H9 (cell line): ENCODE measurements around the gene TMEM273. TPM values are rescaled to one million over a fixed set of nuclear protein-coding genes. Genes with fewer than 3 reads are reported as not detected.

Source experiments
- DNase-seq: peaks from one replicate; pipeline ENCODE4 v3.0.0-alpha.2; 2017
- H2AFZ ChIP-seq: one replicate; pipeline ENCODE4 v1.6.1; 2013; ENCODE audit warnings: mild to moderate bottlenecking, low read length, control low read depth, moderate library complexity
- H2AK5ac ChIP-seq: 2 replicates; pipeline ENCODE4 v1.6.1; 2013; ENCODE audit warnings: low read length, control low read depth, mixed read lengths; ENCODE audit not compliant: insufficient read length
- H2BK120ac ChIP-seq: one replicate; pipeline ENCODE4 v1.6.1; 2013; ENCODE audit warnings: low read depth, mild to moderate bottlenecking, low read length, control low read depth, inconsistent platforms; ENCODE audit not compliant: poor library complexity, severe bottlenecking
- H2BK12ac ChIP-seq: 2 replicates; pipeline ENCODE4 v1.6.1; 2013; ENCODE audit warnings: low read length, control low read depth, mixed read lengths, low read depth; ENCODE audit not compliant: insufficient read length
- H2BK15ac ChIP-seq: 2 replicates; pipeline ENCODE4 v1.6.1; 2013; ENCODE audit warnings: low read depth, low read length, control low read depth
- H2BK20ac ChIP-seq: one replicate; pipeline ENCODE4 v1.6.1; 2013; ENCODE audit warnings: low read depth, mild to moderate bottlenecking, low read length, control low read depth, inconsistent platforms; ENCODE audit not compliant: poor library complexity, severe bottlenecking
- H2BK5ac ChIP-seq: 2 replicates; pipeline ENCODE4 v1.6.1; 2013; ENCODE audit warnings: low read length, control low read depth, mixed read lengths; ENCODE audit not compliant: insufficient read length
- H3K14ac ChIP-seq: 2 replicates; pipeline ENCODE4 v1.6.1; 2013; ENCODE audit warnings: low read length, control low read depth; ENCODE audit not compliant: insufficient read depth
- H3K18ac ChIP-seq: 2 replicates; pipeline ENCODE4 v1.6.1; 2013; ENCODE audit warnings: low read depth, mild to moderate bottlenecking, mixed read lengths, low read length, control low read depth; ENCODE audit not compliant: insufficient read length
- H3K23ac ChIP-seq: 2 replicates; pipeline ENCODE4 v1.6.1; 2013; ENCODE audit warnings: low read length, control low read depth, mixed read lengths, low read depth; ENCODE audit not compliant: insufficient read length
- H3K23me2 ChIP-seq: 2 replicates; pipeline ENCODE4 v1.6.1; 2013; ENCODE audit warnings: low read depth, mild to moderate bottlenecking, mixed read lengths, low read length, control low read depth; ENCODE audit not compliant: insufficient read length, poor library complexity, severe bottlenecking
- H3K27ac ChIP-seq: 2 replicates; pipeline ENCODE4 v1.5.1; 2013; ENCODE audit warnings: low read length, control low read depth, mixed read lengths, low read depth; ENCODE audit not compliant: insufficient read length
- H3K27me3 ChIP-seq: 2 replicates; pipeline ENCODE4 v1.6.1; 2013; ENCODE audit warnings: low read length, control low read depth, inconsistent platforms; ENCODE audit not compliant: insufficient read depth
- H3K4ac ChIP-seq: 2 replicates; pipeline ENCODE4 v1.6.1; 2013; ENCODE audit warnings: low read depth, mild to moderate bottlenecking, control low read depth, inconsistent platforms, low read length, moderate library complexity
- H3K4me1 ChIP-seq: 2 replicates; pipeline ENCODE4 v1.6.1; 2013; ENCODE audit warnings: low read length, control low read depth, inconsistent platforms; ENCODE audit not compliant: insufficient read depth
- H3K4me2 ChIP-seq: 2 replicates; pipeline ENCODE4 v1.6.1; 2013; ENCODE audit warnings: low read length, control low read depth, mixed read lengths; ENCODE audit not compliant: insufficient read length, insufficient read depth
- H3K56ac ChIP-seq: 2 replicates; pipeline ENCODE4 v1.6.1; 2013; ENCODE audit warnings: low read depth, mild to moderate bottlenecking, mixed read lengths, low read length, control low read depth; ENCODE audit not compliant: insufficient read length
- H3K79me1 ChIP-seq: 2 replicates; pipeline ENCODE4 v1.6.1; 2013; ENCODE audit warnings: low read depth, mild to moderate bottlenecking, moderate library complexity, low read length, control low read depth, inconsistent platforms; ENCODE audit not compliant: insufficient read depth, poor library complexity, severe bottlenecking
- H3K79me2 ChIP-seq: 2 replicates; pipeline ENCODE4 v1.6.1; 2013; ENCODE audit warnings: low read length, control low read depth, inconsistent platforms; ENCODE audit not compliant: insufficient read depth
- H3K9ac ChIP-seq: 2 replicates; pipeline ENCODE4 v1.6.1; 2013; ENCODE audit warnings: low read length, control low read depth, mixed read lengths; ENCODE audit not compliant: insufficient read length; ENCODE audit errors: extremely low read depth
- H3K9me3 ChIP-seq: one replicate; pipeline ENCODE4 v1.6.1; 2013; ENCODE audit warnings: low read depth, low read length, inconsistent platforms; ENCODE audit not compliant: control insufficient read depth
- H3T11ph ChIP-seq: one replicate; pipeline ENCODE4 v1.6.1; 2013; ENCODE audit warnings: mild to moderate bottlenecking, low read length, control low read depth, inconsistent platforms
- H4K20me1 ChIP-seq: one replicate; pipeline ENCODE4 v1.6.1; 2013; ENCODE audit not compliant: control insufficient read depth, insufficient read length, insufficient read depth
- H4K5ac ChIP-seq: 2 replicates; pipeline ENCODE4 v1.6.1; 2013; ENCODE audit warnings: low read depth, mild to moderate bottlenecking, mixed read lengths, low read length, control low read depth; ENCODE audit not compliant: insufficient read length
- H4K8ac ChIP-seq: replicated peaks from 2 replicates; pipeline ENCODE4 v1.6.1; 2013; ENCODE audit warnings: low read length, control low read depth, mixed read lengths, low read depth; ENCODE audit not compliant: insufficient read length
- H4K91ac ChIP-seq: 2 replicates; pipeline ENCODE4 v1.6.1; 2013; ENCODE audit warnings: low read depth, mild to moderate bottlenecking, moderate library complexity, mixed read lengths, low read length, control low read depth; ENCODE audit not compliant: insufficient read length
- H3K27ac Mint-ChIP-seq, 3 experiments: 2 replicates in 2 of 3; 3 replicates in 1 of 3; pipeline ENCODE4 v1.8.0; 2020 to 2021; ENCODE audit warnings: mixed read lengths in 3 of 3, mild to moderate bottlenecking in 1 of 3, moderate library complexity in 1 of 3
- H3K27me3 Mint-ChIP-seq: 2 replicates; pipeline ENCODE4 v1.8.0; 2021; ENCODE audit warnings: low read depth, mild to moderate bottlenecking, moderate library complexity, mixed read lengths
- H3K36me3 Mint-ChIP-seq, 3 experiments: 2 replicates in 2 of 3; 3 replicates in 1 of 3; pipeline ENCODE4 v1.8.0; 2020 to 2021; ENCODE audit warnings: low read depth in 3 of 3, mixed read lengths in 3 of 3; ENCODE audit not compliant: insufficient read depth in 1 of 3
- H3K4me1 Mint-ChIP-seq, 2 experiments: 2 replicates each; pipeline ENCODE4 v1.8.0; 2020; ENCODE audit warnings: mixed read lengths in 2 of 2
- H3K4me3 Mint-ChIP-seq, 2 experiments: 2 replicates in 1 of 2; 3 replicates in 1 of 2; pipeline ENCODE4 v1.8.0; 2020 to 2021; ENCODE audit warnings: mild to moderate bottlenecking in 2 of 2, mixed read lengths in 2 of 2, moderate library complexity in 1 of 2
- H3K9me3 Mint-ChIP-seq, 2 experiments: 2 replicates in 1 of 2; 3 replicates in 1 of 2; pipeline ENCODE4 v1.8.0; 2020; ENCODE audit warnings: mild to moderate bottlenecking in 2 of 2, mixed read lengths in 2 of 2, moderate library complexity in 1 of 2
- CTCF ChIP-seq: fragments of 200-600 bp; sonication (generic); conservative IDR thresholded peaks from 3 replicates; pipeline ENCODE4 v1.8.0; 2021; ENCODE audit warnings: antibody characterized with exemption, mild to moderate bottlenecking
- WGBS: extraction: QIAGEN DNeasy Blood & Tissue Kit; methylation state at CpG from one replicate; pipeline ENCODE4 v1.1.7; 2013; ENCODE audit warnings: missing lambda C conversion rate, low lambda C conversion rate, mixed read lengths; ENCODE audit not compliant: insufficient read length; ENCODE audit errors: extremely low coverage; 5-methylcytosine and 5-hydroxymethylcytosine counted together
- total RNA-seq: library from RNA; stranded (reverse); gene quantifications from 2 replicates; pipeline ENCODE4 v1.2.1, GENCODE V29; 2021

Gene TMEM273
- total RNA-seq, 1 experiment from 2014 or later: not detected

DNA sequence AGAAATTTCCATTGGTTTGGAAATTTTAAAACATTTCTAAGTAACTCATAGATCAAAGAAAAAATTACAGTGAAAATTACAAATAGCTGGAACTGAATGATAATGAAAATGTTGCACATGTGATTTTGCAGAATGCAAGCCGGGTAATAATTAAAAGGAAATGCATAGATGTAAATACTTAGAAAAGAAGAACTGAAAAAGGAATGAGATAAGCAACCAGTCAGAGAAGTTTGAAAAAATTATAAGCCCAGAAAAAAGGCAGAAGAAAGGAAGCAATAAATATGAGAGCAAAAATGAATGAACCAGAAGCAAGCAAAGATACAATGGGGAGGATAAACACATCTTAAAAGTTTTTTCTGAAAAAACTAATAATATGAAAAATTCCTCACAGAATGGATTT is 3.2 kb upstream of the TMEM273 start:
- H3T11ph ChIP-seq: no peak overlapping the region
- no peaks in the 10 kb centered on the region for H3K9me3 ChIP-seq
- no peaks in the 10 kb centered on the region for H3K23me2 ChIP-seq
- H2BK15ac ChIP-seq: no peak overlapping the region
- DNase-seq: no peak
- no peaks in the 10 kb centered on the region for H3K27me3 ChIP-seq
- no peaks in the 10 kb centered on the region for H3K36me3 Mint-ChIP-seq
- no peaks in the 10 kb centered on the region for H3K4me1 Mint-ChIP-seq
- H3K79me1 ChIP-seq: no peaks in the 10 kb centered on the region
- H2BK120ac ChIP-seq: no peak overlapping the region
- no peak overlapping the region for H2BK12ac ChIP-seq
- H3K27me3 Mint-ChIP-seq: peaks cover 9% of the 10 kb centered on the region
- no peak for TF ChIP-seq CTCF
- H3K14ac ChIP-seq: no peak overlapping the region
- WGBS: no CpG with 5 or more reads among the region's 1 CpG
- no peak overlapping the region for H3K27ac Mint-ChIP-seq
- H2AFZ ChIP-seq: no peak overlapping the region
- no peak overlapping the region for H2BK20ac ChIP-seq
- H3K9me3 Mint-ChIP-seq: no peaks in the 10 kb centered on the region
- H4K91ac ChIP-seq: no peak overlapping the region
- H3K4ac ChIP-seq: no peak overlapping the region
- H4K20me1 ChIP-seq: no peaks in the 10 kb centered on the region
- H3K18ac ChIP-seq: no peak overlapping the region
- H3K9ac ChIP-seq: no peak overlapping the region
- no peak overlapping the region for H3K27ac ChIP-seq
- H3K4me1 ChIP-seq: no peaks in the 10 kb centered on the region
- H3K4me2 ChIP-seq: no peak overlapping the region
- H2BK5ac ChIP-seq: no peak overlapping the region
- no peak overlapping the region for H3K56ac ChIP-seq
- H2AK5ac ChIP-seq: no peak overlapping the region
- no peak overlapping the region for H3K4me3 Mint-ChIP-seq
- H3K79me2 ChIP-seq: no peaks in the 10 kb centered on the region
- H4K5ac ChIP-seq: no peak overlapping the region
- H4K8ac ChIP-seq: no peak overlapping the region
- H3K23ac ChIP-seq: no peak overlapping the region
